HCT116 (cell line): Measurements from ENCODE around the gene BRD3OS.

Experiments used
- EZH2 ChIP-seq: fragments of 200-600 bp; sonication (generic); IDR thresholded peaks from 2 replicates; pipeline ENCODE4 v1.6.1; 2017; ENCODE audit warnings: antibody characterized with exemption, mixed run types
- POLR2A ChIP-seq: IDR thresholded peaks from 2 replicates; pipeline ENCODE4 v1.7.0; 2011; ENCODE audit warnings: borderline replicate concordance; ENCODE audit not compliant: insufficient read depth, insufficient read length; ENCODE audit errors: extremely low read depth
- POLR2AphosphoS5 ChIP-seq: IDR thresholded peaks from 2 replicates; pipeline ENCODE4 v1.6.1; 2011; ENCODE audit warnings: mild to moderate bottlenecking, low read depth, low read length, moderate library complexity
- RAD21 ChIP-seq: IDR thresholded peaks from 2 replicates; pipeline ENCODE4 v1.6.1; 2012; ENCODE audit warnings: low read depth, mild to moderate bottlenecking
- SIN3A ChIP-seq: IDR thresholded peaks from 2 replicates; pipeline ENCODE4 v1.6.1; 2012; ENCODE audit warnings: low read depth
- TCF7L2 ChIP-seq: IDR thresholded peaks from 2 replicates; pipeline ENCODE4 v1.7.0; 2011; ENCODE audit warnings: borderline replicate concordance, inconsistent platforms; ENCODE audit not compliant: insufficient read depth, insufficient read length; ENCODE audit errors: extremely low read depth
- YY1 ChIP-seq: IDR thresholded peaks from 2 replicates; pipeline ENCODE4 v1.6.1; 2011; ENCODE audit warnings: low read length, low read depth, moderate library complexity, mild to moderate bottlenecking; ENCODE audit not compliant: insufficient replicate concordance; ENCODE audit errors: extremely low read depth
- ZFX ChIP-seq: fragments of 450-650 bp; IDR thresholded peaks from 2 replicates; pipeline ENCODE4 v1.6.1; 2017
- ZNF274 ChIP-seq: fragments of 200-500 bp; sonication (Bioruptor generic); IDR thresholded peaks from 2 replicates; pipeline ENCODE4 v1.6.1; 2014; ENCODE audit warnings: mild to moderate bottlenecking, low read depth, low read length, inconsistent platforms
- TF ChIP-seq, protein P1 (sequence below), 3 experiments: fragments of 200-600 bp in 1 of 3; sonication (generic) in 1 of 3; IDR thresholded peaks in 2 of 3; conservative IDR thresholded peaks in 1 of 3; 2 replicates each; pipeline ENCODE4 v1.5.1; 2012 to 2017; ENCODE audit warnings: low read depth in 2 of 3, low read length in 2 of 3, antibody characterized with exemption in 1 of 3, borderline replicate concordance in 1 of 3, control low read depth in 1 of 3, mild to moderate bottlenecking in 1 of 3, mixed read lengths in 1 of 3, mixed run types in 1 of 3, moderate library complexity in 1 of 3; ENCODE audit not compliant: insufficient read depth in 1 of 3
- TF ChIP-seq, protein P2 (sequence below): IDR thresholded peaks from 2 replicates; pipeline ENCODE4 v1.6.1; 2012; ENCODE audit warnings: low read depth

- TF ChIP-seq POLR2A (no peak), YY1 (no peak), EZH2 (no peak), RAD21 (no peak), ZNF274 (no peak), ZFX (no peak), SIN3A (no peak), POLR2AphosphoS5 (no peak), TCF7L2 (no peak)
- TF ChIP-seq, protein P1, sequence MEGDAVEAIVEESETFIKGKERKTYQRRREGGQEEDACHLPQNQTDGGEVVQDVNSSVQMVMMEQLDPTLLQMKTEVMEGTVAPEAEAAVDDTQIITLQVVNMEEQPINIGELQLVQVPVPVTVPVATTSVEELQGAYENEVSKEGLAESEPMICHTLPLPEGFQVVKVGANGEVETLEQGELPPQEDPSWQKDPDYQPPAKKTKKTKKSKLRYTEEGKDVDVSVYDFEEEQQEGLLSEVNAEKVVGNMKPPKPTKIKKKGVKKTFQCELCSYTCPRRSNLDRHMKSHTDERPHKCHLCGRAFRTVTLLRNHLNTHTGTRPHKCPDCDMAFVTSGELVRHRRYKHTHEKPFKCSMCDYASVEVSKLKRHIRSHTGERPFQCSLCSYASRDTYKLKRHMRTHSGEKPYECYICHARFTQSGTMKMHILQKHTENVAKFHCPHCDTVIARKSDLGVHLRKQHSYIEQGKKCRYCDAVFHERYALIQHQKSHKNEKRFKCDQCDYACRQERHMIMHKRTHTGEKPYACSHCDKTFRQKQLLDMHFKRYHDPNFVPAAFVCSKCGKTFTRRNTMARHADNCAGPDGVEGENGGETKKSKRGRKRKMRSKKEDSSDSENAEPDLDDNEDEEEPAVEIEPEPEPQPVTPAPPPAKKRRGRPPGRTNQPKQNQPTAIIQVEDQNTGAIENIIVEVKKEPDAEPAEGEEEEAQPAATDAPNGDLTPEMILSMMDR (IDR thresholded peaks at IDR 0.05 in 2 of 3, conservative IDR thresholded peaks at IDR 0.05 in 1 of 3; ENCODE audit: borderline replicate concordance in 1 of 3, insufficient read depth in 1 of 3, low read depth in 2 of 3, low read length in 2 of 3): no peak
- TF ChIP-seq, protein P2, sequence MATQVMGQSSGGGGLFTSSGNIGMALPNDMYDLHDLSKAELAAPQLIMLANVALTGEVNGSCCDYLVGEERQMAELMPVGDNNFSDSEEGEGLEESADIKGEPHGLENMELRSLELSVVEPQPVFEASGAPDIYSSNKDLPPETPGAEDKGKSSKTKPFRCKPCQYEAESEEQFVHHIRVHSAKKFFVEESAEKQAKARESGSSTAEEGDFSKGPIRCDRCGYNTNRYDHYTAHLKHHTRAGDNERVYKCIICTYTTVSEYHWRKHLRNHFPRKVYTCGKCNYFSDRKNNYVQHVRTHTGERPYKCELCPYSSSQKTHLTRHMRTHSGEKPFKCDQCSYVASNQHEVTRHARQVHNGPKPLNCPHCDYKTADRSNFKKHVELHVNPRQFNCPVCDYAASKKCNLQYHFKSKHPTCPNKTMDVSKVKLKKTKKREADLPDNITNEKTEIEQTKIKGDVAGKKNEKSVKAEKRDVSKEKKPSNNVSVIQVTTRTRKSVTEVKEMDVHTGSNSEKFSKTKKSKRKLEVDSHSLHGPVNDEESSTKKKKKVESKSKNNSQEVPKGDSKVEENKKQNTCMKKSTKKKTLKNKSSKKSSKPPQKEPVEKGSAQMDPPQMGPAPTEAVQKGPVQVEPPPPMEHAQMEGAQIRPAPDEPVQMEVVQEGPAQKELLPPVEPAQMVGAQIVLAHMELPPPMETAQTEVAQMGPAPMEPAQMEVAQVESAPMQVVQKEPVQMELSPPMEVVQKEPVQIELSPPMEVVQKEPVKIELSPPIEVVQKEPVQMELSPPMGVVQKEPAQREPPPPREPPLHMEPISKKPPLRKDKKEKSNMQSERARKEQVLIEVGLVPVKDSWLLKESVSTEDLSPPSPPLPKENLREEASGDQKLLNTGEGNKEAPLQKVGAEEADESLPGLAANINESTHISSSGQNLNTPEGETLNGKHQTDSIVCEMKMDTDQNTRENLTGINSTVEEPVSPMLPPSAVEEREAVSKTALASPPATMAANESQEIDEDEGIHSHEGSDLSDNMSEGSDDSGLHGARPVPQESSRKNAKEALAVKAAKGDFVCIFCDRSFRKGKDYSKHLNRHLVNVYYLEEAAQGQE: no peak
These were observed 9.1 kb downstream of the BRD3OS start for GRCh38 chr9:134034215-134035040.
